ENCODE data around the gene PLA2G1B.

Gene PLA2G1B

DNA sequence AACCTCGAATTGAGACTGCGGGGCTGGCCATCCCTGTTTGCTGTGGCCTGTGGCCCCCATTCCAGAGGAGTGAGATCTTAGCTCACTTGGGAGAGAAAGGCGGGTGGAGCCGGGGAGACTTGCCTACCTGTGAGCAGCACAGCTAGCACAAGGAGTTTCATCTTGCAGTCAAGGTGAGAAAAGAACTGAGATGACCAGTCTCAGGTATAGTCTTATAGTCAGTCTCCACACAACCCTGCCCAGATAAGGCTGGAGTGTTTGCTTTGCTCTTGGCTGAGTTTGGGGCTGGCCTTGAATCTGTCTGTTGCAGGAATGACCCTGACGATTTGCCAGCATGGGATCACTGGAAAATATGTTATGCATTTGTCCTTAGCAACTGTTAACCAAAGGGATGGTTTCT, at the start of gene PLA2G1B:
TSS of gene PLA2G1B (minus strand) at position 187 of the 400 bp plus-strand sequence. CDS start at position 161, 26 bp downstream.
- no peak for DNase-seq

DNA sequence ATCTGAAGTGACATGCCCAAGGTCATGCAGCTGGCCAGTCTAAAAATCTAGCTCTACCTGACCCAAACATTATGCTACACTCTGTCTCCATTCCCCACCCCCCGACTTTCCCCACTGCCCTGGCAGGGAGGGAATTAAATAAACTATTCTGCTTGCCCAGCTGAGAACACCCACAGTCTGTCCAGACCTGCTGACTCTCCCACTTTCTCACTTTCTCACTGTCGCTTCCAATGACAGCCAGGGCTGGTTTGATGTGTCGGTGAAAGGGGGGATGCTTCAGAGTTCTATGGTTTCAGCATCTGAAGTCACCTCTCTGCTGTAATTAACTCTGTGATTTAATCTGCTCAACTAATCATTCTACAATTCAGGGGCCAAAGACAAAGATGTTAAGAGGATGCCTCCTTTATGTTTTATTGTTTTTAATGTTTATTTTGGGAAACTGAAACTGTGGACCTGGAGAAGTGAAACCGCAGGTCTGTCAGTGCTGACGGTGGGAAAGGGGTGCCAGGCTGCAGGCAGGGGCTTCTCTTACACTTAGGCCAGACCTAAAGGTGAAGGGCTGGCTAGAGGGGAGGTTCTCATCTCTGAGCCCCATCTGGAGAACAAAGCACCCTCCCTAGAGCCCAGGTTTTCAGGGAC, 49.5 kb upstream of the PLA2G1B start:
- DNase-seq, result no peak

DNA sequence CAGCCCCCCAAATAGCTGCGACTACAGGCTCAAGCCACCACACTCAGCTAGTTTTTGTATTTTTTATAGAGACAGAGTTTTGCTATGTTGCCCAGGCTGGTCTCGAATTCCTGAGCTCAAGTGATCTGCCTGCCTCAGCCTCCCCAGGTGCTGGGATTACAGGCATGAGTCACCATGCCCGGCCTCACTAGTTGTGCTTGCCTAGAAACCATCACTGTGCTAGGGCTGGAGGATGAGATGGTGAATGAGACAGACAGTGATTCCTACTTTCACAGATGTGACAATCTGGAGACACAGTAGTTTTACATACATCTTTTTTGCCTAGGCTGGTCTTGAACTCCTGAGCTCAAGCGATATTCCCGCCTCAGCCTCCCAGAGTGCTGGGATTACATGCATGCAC, 48.8 kb upstream of the PLA2G1B start:
- DNase-seq, result no peak

DNA sequence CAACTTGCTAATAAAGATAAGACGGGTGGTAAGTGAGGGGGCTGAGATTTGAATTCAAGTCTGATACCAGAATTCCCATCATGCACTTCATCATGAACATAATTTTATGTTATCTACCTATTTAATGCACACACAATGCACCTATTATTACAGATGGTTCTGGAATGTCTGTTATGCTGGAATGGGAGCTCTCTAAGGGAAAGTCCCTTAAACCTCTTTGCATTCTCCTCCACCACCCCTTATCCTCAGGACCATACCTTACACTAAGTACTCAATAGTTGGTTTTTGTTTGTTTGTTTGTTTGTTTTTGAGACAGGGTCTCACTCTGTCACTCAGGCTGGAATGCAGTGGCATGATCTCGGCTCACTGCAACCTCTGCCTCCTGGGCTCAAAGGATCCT, 48.4 kb upstream of the PLA2G1B start:
- DNase-seq, result no peak

DNA sequence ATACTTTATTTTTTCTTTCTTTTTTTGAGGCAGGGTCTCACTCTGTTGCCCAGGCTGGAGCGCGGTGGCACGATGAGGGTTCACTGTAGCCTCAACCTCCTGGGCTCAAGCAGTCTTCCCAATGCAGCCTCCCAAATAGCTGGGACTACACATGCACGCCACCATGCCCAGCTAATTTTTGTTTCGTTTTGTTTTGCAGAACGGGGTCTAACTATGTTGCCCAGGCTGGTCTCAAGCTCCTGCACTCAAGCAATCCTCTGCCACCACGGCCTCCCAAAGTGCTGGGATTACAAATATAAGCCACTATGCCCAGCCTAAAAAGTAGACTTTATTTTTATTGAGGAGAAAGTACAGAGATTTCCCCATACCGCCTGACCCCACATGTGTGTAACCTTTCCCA, 46.1 kb upstream of the PLA2G1B start:
- no peak for DNase-seq

DNA sequence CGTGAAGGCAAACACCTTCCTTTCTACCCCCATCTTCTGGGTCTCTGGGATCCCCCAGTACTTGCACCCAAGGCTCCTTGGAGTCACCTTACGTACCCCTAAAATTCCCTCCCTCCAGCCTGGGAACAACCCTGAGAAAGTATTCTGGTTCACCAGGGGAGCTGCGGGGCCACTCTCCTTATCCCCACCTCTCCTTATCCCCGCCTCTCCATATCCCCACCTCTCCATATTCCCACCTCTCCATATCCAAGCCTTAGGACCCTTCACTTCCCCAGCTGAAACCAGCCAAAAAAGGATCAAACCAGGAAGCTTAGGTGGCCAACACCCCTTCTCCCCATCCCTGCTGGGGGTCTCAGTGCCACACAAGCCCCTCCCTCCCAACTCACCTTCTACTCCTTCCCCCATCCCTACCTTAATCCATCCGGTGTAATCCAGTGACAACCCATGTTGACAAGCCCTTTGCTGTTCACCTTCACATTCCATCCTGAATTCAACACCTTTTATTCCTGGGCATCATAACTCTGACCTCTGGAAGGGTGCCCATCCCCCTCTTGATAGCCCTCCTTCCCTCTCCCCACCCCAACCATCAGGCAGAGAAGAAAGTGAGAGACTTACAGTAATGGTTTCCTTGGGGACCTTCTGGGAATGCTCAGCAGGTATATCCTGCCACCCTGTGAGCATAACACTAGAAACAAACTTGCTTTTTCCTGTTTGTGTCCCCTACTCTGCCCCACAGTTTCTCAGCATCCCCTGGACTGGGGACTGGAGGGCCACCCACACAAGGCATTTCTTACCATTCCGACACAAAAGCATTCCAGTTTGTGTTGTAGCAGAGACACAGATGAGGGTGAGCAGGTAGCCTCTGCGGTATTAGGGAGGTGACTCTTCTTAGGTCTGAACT, 43.0 kb upstream of the PLA2G1B start:
- no peak for DNase-seq

DNA sequence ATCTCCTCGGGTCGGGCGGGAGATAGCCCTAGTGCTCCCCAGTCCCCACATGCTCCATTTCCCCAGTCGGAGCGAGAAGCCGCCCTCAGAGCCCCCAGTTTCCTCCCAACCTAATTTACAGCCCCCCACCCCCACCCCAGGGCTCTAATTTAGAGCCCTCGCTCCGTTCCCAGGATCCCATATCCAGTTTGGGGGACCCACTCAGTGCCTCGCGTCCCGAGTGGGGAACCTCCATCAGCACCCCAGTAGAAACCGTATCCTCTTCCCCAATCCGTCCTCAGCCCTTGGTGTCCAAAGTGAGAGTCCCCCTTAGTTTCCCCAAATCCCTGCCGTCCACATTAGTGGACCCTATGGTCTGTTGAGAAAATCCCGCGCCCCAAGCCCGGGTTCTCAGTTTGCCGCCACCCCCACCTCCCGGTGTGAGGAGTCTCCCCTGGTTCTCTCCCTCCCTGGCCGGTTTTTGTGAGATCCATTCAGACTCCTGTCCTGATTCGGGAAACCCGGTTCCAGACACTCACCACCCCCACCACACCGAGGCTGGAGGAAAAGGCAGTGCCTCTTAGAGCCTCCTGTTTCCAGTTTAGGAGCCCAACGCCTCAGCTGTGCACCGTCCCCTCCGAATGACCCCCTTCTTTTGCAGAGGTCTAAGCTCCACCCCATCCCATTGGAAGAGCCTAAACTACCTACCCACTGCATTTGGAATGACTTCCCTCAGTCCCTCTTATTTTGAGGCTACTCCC, 42.2 kb upstream of the PLA2G1B start:
- DNase-seq, result no peak

DNA sequence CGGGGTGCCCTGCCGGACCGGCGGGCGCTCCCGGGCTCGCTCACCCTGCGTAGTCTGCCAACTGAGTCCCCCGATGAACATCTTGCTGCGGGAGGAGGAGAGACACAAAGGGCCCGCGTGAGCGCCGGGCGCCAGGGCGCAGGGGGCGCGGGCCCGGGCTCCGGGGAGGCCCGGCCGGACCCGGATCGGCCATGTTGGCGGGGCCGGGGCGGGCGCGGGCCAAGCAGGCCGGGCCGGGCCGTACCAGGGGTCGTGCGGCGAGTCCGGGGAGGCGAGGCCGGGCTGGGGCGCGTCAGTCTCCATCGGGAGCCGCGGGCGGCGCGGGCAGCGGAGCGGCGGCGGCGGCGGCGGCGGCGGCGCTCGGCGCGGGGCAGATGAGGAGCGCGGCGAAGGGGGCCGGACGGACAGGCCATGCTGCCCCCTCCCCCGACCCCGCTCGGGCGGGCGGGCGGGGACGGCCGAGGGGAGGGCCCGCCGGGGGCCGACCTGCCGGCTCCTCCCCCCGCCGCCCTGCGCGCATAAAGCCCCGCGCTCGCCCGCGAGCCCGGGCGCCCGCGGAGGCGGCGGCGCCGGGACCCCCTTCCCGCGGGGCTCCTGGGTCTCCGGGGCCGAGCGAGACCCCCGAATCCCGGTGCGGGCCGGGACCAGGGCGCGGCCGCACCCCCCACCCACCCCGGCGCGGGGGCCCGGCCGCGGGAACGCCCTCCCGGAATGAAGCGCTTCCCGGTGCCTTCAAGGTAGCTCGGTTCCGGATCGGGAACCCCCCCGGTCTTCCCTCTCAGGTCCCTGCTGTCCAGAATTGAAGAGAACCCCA, 41.4 kb upstream of the PLA2G1B start, which contains the start of gene MSI1:
TSS of gene MSI1 (minus strand) at position 376 of the 814 bp plus-strand sequence. CDS start at position 303, 73 bp downstream.
- no peak for DNase-seq

DNA sequence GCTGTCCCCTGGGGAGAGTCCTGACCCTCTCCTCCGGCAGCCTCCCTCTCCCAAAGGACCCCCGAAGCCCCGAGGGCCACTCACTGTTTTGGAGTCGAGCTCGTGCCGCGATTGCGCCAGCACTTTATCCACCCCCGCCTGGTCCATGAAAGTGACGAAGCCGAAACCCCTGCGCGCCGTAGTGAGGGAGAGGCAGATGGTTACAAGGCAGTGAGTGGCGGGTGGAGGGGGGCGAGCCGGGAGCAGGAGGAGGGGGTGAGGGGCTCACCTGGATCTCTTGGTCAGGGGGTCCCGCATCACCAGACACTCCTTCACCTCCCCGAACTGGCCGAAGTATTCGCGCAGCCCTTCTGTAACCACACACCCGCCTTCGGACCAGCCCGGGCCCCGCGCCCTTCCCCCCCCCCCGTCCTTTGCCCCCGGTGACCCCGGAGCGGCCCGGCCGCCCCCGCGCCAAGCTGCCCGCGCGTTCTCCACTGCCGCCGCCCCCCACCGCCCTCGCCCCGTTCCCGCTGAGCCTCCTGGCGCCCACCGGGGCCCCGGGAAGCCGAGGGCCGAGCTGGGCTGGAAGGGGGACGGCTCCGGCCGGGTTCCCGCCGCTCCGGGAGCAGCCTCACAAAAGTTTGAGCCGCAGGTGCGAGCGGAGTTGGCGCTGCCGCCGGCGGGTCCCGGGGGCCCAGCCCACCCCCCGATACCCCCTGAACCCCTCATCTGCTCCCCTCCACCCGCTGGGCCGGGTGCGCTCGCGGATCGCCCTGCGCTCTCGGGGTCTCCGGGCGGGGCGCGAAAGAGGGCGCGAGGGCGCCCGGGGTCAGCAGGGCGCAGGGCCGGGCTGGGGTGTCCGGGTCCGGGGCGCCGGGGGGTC, 40.6 kb upstream of the PLA2G1B start:
- DNase-seq, result peak; percentile 45

DNA sequence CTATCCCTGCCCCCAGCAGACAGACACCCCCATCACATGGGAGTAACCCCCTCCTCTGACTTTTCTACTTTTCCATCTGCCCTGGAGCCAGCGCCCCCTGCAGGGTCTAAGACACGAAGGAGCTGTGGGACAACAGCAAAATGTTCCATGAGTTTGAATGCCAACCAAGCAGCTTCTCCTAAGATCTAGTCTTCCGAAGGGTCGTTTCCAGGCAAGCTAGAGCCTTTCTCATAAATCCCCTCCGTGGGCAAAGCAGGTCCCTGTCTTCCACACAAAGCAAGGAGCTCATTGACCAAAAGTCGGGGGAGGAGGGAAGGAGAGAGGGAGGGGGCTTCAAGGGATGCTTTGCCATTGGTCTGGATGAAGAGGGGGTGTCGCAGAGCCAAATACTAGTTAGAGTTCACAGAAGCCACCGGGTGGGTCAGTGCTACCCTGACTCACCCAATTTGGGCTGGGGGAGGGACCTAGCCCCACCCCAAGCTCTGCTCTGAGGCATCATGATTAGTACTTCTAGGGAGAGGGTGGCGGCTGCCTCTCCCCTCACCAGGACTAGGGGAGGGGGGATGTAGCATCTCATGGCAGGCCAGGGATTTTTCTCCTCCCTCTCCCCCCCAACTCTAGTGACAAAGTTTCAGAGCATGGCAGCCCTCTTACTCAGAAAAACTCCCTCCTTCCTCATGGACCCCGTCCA, 39.8 kb upstream of the PLA2G1B start:
- no peak for DNase-seq

DNA sequence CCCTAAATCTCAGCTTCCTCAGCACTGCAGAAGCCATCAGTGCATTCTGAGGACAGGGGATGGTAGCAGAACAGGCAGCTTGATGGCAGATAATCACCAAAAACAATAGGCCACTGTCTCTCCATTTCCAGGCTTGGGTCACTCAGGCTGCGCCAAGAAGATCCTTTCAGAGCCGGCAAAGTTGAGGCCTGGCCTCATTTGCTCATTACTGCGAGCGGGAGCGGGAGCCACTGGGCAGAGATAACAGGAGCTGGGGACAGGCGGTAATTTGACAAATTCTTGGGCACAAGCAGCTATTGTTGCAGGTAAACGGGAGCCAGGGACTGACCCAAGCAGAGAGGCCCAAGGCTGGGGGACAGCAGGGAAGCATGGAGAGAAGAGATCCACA, 39.3 kb upstream of the PLA2G1B start:
- no peak for DNase-seq

DNA sequence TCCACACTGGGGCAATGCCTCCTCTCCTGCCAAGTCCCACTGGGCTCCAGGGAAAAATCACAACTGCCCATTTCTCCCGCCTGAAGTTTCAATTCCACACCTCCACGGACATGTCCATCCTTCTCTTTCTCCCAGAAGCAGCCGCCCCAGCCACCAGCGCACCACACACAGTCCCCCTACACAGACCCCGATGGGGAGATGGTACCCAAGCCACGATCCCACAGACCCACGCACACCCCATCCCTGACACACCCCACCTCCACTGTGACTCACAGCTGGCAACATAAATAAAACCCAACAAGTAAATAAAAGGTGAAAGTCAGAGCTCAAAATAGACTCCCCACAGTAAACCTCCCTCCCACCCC, 38.7 kb upstream of the PLA2G1B start:
- no peak for DNase-seq

DNA sequence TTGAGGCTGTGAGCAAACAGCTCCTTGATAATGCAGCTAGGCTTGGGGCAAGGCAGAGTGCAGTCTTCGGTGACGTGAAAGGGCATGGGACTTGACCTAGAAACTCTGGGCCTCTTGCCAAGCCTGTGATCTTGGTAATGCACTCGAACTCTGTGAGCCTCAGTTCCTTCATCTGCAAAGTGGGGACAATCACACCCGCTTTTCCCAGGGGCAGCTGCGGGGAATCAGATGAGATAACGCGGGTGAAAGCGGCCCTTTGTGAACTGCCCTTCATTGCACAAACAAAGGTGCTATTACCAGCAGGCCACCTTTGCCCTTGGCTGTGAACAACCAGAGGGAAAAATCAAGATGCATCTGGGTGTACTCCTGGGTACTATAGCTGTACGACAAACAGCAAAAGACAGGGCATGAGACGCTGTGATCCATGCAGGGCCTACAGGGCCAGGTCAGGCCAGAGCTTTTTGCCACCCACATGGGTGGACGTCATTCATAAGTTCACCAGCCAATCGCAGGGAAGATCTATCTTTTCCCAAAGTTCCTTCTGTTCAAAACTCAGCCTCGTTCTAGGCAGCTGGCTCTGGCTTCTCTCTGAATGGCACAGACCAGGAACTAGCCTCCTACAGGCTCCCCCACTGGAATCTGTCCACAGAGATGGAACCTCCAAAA, 38.2 kb upstream of the PLA2G1B start:
- no peak for DNase-seq

DNA sequence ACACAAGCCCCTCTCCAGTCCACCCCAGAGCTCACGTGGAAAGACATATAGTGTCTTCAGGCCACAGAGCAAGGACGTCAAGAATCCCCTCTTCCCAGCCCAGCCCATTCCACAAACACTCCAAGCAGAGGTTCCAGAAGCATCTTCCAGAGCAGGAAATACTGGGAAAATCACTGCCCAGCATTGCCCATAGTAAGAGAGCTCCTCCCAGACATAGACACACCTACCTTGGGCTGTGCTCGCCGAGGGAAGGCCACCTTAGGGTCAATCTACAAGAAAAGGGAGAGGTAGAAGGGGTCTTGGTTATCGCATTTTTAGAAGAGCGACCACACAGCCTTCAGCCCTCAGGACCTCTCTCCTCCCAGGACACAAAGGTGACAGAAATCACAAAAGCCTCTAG, 36.9 kb upstream of the PLA2G1B start:
- no peak for DNase-seq

DNA sequence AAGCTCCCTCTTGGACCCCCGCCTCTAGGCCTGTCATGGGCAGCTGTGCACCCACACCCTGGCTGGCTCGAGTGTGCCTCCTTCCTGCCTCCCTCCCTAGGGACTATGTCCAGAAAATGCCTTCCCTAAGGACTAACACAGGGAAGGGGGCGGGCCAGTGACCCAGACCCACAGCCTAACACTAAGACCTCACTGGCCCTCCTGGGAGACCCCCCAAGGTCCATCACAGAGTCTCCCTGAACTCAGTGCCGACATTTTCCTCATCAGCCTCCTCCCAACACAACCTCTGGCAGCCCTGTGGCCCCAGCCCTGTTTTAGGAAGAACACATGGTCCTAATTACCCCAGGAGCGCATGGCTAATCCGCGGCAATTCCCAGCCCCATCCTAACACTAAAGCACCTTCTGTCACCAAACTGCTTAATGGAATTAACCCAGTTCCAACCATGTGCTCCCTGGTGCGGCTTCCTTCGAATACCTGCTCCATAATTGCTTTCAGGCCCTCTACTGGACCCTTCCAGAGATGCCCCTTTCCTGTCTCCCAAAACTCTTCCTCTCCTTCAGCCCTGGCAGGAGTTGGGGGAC, 35.8 kb upstream of the PLA2G1B start:
- DNase-seq, result no peak

DNA sequence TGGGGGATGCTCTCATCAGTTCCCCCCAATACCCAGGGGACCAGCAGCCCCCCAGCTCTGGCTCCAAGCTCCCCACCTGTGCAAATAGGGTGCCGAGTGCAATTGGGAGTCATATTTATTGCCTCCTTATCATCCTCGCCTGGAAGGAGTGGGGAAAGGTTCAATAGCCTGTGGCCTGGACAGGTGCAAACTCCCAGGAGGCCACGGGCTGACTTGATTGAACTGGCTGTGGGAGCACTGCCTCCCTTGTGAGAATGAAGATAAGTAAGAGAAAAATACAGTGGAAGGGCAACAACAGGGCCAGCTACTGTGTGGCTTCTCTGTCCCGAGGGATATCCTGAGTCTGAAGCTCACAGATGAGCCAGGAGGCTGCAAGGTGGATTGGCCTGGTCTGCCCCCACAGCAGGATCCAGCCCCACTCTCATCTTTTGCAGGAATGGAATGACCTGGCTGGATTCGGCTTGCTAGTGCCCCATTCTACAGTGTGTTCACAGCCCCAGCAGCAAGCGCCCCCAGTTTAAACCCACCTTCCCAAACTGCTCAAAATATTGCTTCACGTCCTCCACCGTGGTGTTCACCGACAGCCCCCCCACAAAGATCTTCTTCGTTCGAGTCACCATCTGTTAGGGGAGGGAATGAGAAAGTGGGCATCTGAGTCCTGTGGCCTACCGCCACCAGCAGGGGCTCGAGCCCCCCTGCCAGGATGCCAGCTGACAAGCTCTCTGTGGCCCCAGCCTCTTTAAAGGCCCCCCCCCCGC, 35.1 kb upstream of the PLA2G1B start:
- no peak for DNase-seq

DNA sequence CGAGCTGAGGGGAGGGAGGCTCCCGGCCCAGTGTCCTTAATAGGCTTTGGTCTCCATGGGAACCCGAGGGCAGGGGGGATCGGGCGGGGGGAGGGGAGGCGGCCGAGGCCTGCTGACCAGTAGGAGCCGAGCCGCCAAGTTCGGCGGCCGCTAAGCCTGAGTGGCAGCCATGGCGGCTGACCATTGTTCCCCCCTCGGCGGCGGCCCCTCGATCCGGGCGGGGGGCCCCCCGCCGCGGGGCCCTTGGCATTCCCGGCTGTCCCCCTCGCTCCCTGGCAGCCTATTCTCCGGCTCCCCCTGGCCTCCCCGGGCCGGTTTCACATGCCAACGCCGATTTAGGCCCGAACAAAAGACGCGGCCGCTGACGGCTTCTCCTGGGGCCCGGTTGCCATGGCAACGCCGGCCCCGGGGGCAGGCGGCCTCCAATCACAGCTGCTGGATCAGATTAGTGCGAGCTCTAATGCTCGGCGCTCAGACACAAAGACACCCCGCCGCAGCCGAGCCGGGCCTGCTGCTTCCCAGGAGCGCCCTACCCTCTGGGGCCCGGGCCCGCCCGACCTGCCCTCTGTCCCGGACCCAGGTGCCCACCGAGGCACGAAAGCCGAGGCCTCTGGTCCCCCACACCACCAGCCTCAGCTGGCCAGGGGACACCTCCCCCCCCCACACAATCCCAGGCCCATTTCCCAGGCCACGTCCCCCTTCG, 34.1 kb upstream of the PLA2G1B start:
- DNase-seq, result no peak

DNA sequence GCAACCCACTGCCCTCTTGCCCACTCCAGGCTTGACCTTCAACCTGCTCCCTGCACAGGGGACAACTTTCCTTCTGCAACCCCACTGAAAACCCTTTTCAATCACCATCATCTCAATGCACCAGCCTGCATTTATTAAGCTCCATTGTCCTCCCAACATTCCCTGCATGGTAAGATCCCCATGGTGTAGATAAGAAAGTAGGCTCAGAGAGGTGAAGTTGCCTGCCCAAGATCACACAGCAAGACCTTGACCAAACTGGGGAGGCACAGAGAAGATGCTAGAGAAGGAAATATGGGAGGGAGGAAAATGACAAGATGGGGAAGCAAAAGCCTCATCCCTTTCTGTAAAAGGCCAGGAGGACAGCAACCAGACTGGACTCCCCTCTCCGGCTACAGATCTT, 31.5 kb upstream of the PLA2G1B start:
- DNase-seq, result no peak
